T-helper 2 cell (primary cell): Measurements from ENCODE around the gene SPSB4.

ENCODE experiments used
- DNase-seq, 5 experiments: peaks; one replicate each; pipeline versions ENCODE4 v3.0.0 to v3.0.0-alpha.2; 2012 to 2022

SPSB4 gene

GRCh38 chr3:141076036-141076773 is 25.1 kb downstream of the SPSB4 start:
- no peak for DNase-seq

DNA sequence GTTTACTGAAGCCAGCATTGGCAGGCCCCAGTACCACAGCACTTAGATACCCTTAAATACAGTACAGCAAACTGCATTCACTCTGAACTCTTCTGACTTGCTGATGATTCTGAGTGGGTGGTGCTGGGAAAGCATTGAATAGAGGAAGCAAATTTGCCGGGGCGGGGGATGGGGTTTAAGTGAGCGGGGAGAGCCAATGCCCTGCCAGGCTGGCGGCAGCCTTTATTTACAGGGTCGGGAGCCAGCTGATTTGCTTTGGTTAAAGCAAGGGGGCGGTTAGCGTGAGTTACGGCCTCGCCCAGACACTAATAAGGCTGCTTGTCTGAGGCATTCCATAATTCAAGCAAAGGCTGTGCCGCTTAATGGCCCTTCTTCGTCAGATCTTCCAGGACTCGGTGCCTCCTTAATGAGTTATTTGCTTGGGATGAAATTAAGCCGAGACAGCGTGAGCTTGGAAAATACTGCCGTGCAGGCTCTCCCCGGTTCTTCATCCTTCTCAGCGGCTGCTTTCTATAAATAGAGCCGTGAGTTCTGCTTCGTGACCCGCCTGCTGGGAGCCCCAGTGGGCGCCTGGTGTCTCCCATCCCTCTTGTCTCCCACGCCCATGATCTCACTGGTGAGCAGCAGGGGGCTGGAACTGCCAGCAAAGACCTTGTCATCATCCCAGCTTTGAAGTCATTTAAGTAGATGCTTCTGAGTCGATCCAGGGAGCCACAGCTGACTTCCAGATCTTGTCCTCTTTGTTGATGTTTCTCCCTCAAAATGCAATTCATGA is 25.8 kb downstream of the SPSB4 start:
- no peak for DNase-seq

DNA sequence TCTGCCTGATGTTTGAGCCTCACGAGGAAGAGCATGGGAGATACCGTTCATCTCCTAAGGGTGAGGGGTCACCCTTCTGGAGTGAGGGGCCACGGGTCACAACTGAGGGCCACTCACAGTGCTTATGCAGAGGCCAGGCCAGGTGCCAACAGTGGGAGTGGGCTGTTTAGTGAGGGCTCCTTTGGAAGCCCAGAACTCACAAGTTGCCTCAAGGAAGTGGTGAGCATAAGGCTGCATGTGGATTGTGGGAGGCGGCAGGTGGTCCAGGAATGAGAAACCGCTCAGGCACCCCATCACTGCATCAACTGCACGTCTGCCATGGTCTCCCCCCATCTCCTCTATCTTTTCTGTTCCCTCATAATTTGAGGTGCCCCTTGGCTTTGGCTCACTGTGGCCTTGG is 26.5 kb downstream of the SPSB4 start:
- DNase-seq = no peak

DNA sequence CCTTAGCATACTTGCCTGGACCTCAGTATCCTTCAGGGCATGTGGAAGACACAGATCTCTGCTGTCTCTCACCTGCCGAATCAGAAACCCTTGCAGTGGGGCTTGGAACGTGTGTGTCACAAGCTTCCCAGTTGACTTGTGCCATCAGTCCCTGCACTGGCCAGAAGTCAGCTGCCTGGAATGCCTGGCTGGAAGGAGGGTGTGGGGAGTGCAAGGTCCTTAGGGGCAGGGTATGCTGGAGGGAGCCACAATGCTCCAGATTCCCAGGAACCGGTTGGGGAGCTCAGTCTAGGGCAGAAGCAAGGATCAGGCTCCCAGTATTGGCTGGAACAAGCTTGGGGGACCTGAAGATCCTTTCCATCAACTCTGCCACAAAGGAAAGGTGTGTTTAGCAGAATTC is 27.1 kb downstream of the SPSB4 start:
- DNase-seq = no peak

GRCh38 chr3:141080431-141080830 is 29.3 kb downstream of the SPSB4 start:
- DNase-seq = no peak

- DNase-seq = no peak
These were observed 30.1 kb downstream of the SPSB4 start for GRCh38 chr3:141081141-141081795.

GRCh38 chr3:141082064-141082463 is 30.9 kb downstream of the SPSB4 start:
- no peak for DNase-seq

DNA sequence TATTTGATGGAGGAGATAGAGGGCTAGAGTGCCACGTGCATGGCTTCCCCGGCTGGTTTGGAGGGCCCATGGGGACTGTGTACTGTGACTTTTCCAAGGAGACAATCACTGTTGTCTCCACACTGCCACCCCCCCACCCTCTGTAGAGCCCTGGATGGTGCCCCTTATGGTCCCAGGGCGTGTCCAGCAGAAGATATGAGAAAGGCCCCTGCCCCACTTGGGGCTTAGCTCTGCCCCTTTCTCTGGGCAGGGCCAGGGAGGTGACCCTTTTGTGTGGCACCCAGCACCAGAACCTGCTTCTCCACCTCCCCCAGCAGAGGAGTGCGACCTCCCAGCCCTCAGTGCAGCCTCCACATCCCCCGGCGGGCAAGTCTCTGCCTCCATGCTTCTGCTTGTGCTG is 32.1 kb downstream of the SPSB4 start:
- no peak for DNase-seq

- no peak for DNase-seq
These were observed 32.9 kb downstream of the SPSB4 start for GRCh38 chr3:141083836-141084649.

- DNase-seq = no peak
These were observed 34.4 kb downstream of the SPSB4 start for GRCh38 chr3:141085343-141086070.

DNA sequence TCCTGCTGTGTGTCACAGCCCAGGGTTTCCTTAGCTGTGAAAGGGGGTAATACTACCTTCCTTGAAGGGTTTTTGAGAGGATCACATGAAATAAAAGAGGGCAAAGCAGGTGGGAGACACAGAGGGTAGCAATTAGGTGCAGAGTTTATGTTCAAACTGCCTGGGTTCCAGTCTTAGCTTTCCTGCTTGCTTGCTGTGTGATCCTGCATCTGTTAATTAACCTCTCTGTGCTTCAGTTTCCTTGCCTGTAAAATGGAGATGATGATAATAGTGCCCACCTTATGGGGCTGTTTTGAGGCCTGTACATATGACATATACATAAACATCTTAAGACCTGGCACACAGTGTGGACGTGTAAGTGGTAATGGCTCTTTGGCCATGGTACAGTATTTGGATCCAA is 35.0 kb downstream of the SPSB4 start:
- no peak for DNase-seq

- no peak for DNase-seq
These were observed 36.1 kb downstream of the SPSB4 start for GRCh38 chr3:141087076-141087777.

GRCh38 chr3:141087778-141088130 is 36.6 kb downstream of the SPSB4 start:
- DNase-seq = no peak

DNA sequence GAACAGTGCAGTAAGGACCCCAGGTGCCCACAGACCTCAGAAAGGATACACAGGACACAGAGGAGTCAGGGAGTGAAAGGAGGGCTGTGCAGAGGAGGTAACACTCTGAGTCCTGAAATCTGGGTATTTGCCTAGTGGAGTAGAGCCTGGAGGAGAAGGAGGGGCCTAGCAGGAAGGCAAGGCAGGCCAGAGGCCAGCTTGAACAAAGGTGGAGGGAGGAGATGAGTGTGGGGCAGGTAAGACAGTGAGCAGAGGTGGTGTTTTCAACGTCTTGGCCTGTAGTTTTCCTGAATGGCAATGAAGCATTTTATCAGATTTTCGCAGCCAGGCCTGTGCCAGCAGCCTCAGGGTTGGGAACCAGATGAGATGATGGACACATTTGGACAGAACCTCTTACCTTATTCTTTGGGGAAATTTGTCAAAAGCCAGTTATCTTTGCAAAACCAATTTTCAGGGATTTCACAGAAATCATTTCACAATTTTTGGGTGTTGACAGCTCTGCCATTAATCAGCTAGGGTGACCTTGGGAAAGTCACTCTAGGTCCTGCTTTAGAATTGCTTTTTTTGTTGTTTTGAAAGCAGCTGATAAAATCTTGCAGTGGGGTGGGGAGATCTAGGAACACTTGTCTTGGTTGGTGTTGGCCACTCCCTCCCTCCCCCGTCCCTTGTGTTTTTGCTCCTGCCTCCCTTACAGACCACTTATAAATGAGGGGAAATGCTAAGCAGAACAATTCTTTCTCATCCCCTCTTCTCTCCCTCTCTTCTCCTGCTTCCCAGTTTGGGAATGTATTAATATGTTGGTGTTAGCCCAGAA is 38.4 kb downstream of the SPSB4 start:
- DNase-seq = no peak

GRCh38 chr3:141091426-141091825 is 40.3 kb downstream of the SPSB4 start:
- DNase-seq = no peak

DNA sequence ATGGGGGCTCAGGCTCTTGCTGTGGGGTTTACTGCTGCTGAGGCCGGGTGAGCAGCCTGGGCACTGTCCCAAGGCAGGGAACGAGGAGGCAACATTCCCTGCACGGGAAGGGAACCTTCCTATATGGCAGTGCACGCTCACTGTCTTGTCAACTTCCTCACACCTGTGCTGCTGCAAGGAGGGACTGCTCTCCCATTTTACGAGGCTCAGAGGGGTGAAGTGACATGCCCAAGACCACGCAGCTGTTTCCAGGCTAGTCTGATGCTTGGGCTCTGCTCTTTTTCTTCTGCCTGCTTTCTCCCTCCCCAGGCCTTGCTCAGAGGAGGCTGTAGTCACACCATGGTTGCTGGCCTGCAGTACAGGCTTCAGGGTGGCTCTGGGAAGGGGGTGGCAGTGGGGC is 41.5 kb downstream of the SPSB4 start:
- no peak for DNase-seq

GRCh38 chr3:141093397-141093796 is 42.2 kb downstream of the SPSB4 start:
- no peak for DNase-seq

DNA sequence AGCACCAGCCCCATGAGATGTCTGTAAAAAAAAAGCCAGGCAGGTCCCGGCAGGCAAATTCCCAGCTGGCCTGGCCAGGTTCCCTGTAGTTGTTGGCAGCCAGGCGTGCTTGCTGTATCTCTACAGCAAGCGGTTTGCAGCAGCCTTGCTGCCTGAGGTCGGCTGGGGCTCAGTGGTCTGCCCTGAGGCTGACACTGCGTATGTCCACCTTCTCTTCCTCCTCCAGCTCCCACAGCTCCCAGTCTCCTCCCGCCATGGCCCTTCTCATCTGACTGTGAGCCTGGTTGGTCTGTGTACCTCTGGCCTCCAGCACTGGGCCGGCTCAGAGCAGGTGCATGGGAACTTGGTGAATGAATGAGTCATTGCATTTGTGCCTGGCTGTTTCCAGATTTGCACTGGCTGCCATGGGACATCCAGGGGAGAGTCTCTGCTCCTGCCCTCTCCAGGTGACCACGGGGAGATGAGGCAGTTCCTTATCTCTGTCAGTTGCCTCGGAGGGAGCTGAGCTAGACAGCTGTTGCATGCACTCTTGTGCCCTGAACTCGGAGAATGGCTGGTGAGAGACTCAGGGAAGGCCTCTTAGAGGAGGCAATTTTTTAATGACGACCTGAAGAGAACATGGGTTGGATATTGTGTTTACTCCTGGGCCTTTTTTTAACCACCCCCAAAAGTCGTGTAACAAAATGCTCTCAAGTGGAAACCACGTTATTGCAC is 43.0 kb downstream of the SPSB4 start:
- DNase-seq = no peak

DNA sequence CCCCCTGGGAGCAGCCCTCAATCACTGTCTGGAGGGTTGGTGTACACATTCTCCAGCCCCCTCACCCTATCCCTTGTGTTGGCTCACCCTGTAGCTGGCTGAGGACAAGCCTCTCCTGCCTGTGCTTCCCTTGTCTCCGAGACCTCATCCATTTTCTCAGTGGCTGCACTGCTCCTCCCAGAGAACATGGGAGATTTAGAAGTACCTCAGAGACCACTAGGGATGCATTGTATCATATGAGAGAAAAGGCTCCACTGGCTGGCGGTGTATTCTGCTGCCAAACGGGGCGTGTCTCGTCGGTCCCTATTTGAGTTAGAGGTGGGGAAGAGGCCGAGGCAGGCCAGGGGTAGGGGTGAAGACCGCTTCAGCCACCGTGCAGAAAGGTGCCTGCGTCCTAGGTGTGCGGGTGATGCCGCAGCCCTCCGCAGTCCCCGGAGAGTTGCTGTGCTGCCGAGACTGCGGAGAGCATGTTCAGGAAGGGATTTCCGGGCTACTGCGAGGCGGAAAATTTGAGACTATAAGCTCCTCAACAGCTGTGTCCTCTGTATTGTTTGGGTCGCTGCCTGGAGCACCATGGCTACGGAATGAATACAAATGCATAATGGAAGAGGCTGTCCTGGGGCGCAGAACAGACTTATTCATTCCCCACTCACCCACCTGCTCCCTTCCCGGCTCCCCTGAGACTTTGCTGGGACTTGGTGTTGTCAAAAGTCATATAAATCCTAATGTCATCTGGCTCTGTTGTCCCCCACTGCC is 43.8 kb downstream of the SPSB4 start:
- no peak for DNase-seq
